PFSK-1 (cell line): Measurements from ENCODE around the gene USP7.

Source experiments
- POLR2AphosphoS5 ChIP-seq: IDR thresholded peaks from 2 replicates; pipeline ENCODE4 v1.6.1; 2012; ENCODE audit warnings: low read depth, mild to moderate bottlenecking, control low read depth, low read length, moderate library complexity
- TAF1 ChIP-seq: IDR thresholded peaks from 2 replicates; pipeline ENCODE4 v1.6.1; 2012; ENCODE audit warnings: low read length, control low read depth, borderline replicate concordance; ENCODE audit not compliant: insufficient read depth
- TF ChIP-seq, protein P1 (sequence below), 2 experiments: IDR thresholded peaks; 2 replicates each; pipeline versions ENCODE4 v1.6.1 to v1.8.0; 2011 to 2012; ENCODE audit warnings: low read depth in 2 of 2, low read length in 2 of 2, control low read depth in 1 of 2, inconsistent platforms in 1 of 2, mild to moderate bottlenecking in 1 of 2, moderate library complexity in 1 of 2; ENCODE audit not compliant: insufficient read depth in 1 of 2

DNA sequence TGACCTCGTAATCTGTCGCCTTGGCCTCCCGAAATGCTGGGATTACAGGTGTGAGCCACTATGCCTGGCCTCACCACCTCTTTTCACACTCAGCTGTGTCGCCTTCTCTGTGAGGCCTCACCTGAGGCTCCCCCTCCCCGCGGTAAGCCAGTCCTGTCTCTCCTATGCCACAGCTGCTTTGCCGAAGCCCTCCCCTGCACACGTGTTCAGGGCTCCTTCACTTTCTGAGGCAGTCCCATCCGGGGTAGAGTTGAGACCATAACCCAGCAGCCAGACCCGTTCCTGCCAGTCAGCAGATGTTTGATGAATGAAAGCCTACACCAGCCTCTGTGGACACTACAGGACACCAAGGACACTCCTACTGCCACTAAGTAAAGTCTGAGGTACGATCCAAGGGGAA is 10.6 kb downstream of the USP7 start:
- TF ChIP-seq POLR2AphosphoS5 (no peak), TAF1 (no peak)
- TF ChIP-seq, protein P1, sequence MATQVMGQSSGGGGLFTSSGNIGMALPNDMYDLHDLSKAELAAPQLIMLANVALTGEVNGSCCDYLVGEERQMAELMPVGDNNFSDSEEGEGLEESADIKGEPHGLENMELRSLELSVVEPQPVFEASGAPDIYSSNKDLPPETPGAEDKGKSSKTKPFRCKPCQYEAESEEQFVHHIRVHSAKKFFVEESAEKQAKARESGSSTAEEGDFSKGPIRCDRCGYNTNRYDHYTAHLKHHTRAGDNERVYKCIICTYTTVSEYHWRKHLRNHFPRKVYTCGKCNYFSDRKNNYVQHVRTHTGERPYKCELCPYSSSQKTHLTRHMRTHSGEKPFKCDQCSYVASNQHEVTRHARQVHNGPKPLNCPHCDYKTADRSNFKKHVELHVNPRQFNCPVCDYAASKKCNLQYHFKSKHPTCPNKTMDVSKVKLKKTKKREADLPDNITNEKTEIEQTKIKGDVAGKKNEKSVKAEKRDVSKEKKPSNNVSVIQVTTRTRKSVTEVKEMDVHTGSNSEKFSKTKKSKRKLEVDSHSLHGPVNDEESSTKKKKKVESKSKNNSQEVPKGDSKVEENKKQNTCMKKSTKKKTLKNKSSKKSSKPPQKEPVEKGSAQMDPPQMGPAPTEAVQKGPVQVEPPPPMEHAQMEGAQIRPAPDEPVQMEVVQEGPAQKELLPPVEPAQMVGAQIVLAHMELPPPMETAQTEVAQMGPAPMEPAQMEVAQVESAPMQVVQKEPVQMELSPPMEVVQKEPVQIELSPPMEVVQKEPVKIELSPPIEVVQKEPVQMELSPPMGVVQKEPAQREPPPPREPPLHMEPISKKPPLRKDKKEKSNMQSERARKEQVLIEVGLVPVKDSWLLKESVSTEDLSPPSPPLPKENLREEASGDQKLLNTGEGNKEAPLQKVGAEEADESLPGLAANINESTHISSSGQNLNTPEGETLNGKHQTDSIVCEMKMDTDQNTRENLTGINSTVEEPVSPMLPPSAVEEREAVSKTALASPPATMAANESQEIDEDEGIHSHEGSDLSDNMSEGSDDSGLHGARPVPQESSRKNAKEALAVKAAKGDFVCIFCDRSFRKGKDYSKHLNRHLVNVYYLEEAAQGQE (IDR thresholded peaks at IDR 0.05; ENCODE audit: insufficient read depth in 1 of 2, low read depth in 2 of 2, low read length in 2 of 2), result no peak
